Gastroesophageal sphincter (tissue), 3 donors: ENCODE measurements around the gene MT1X.

Experiments used
- EP300 ChIP-seq: sonication (generic); formaldehyde crosslinking; IDR thresholded peaks from one replicate; pipeline ENCODE4 v1.6.1; 2017; ENCODE audit warnings: antibody characterized with exemption, mild to moderate bottlenecking
- POLR2A ChIP-seq, 2 donors: fragments of 450-650 bp; IDR thresholded peaks; one replicate each; pipeline ENCODE4 v1.6.1; 2017; ENCODE audit warnings: antibody characterized with exemption in 2 of 2, mild to moderate bottlenecking in 2 of 2, moderate library complexity in 1 of 2
- POLR2AphosphoS5 ChIP-seq: sonication (generic); formaldehyde crosslinking; IDR thresholded peaks from one replicate; pipeline ENCODE4 v1.6.1; 2017; ENCODE audit warnings: antibody characterized with exemption
- TF ChIP-seq, protein P1 (sequence below), 4 experiments: fragments of 200-600 bp in 2 of 4; fragments of 450-650 bp in 2 of 4; sonication (generic) in 1 of 4; IDR thresholded peaks; one replicate each; pipeline ENCODE4 v1.5.1; 2017 to 2019; ENCODE audit warnings: antibody characterized with exemption in 4 of 4, mild to moderate bottlenecking in 2 of 4, moderate library complexity in 2 of 4

DNA sequence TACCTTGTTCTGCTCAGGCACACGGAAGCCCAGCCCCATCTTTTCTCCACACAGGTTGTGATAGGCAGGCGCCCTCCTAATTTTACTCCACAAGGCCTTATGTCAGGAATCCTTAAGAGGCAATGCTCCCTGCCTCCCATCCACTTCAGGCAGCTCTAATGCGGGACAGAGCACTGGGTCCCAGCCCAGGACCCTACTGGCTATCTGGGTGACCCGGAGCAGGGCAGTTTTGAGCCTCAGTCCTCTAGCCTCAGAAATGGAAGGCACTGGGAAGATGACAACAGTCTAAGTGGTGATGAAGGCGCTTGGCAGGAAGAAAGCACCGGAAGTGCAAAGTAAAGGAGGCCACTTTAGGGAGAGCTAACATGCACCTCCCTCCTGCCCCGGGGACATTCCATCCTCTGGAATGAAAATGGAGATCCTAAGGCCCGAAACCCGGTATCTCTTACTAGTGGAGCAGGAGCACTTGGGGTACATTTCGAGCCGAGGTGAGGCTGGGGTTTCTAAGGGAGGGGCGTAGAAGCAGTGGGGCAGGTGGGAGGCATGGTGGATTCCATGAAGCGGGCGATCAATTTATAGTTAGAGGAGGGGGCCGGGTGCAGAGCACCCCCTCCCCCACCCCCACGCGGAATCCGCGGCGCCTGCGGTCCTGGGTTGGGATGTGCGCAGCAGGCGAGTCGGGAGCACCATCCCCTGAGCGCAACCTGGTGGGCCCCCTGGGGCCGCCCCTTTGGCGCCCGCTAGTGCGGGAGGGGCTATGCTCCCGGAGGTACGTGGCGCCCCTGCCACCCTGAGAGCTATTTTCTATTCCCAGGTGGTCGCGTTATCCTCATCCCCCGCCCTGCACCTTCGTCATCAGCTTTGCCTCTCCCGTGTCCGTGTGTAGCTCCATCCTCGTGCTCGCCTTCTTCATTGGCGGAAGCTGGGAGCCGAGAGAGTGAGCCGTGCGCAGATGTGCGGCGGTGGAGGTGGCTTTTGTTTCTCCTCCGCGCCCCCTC, 19.6 kb upstream of the MT1X start:
- TF ChIP-seq, protein P1, sequence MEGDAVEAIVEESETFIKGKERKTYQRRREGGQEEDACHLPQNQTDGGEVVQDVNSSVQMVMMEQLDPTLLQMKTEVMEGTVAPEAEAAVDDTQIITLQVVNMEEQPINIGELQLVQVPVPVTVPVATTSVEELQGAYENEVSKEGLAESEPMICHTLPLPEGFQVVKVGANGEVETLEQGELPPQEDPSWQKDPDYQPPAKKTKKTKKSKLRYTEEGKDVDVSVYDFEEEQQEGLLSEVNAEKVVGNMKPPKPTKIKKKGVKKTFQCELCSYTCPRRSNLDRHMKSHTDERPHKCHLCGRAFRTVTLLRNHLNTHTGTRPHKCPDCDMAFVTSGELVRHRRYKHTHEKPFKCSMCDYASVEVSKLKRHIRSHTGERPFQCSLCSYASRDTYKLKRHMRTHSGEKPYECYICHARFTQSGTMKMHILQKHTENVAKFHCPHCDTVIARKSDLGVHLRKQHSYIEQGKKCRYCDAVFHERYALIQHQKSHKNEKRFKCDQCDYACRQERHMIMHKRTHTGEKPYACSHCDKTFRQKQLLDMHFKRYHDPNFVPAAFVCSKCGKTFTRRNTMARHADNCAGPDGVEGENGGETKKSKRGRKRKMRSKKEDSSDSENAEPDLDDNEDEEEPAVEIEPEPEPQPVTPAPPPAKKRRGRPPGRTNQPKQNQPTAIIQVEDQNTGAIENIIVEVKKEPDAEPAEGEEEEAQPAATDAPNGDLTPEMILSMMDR (IDR thresholded peaks at IDR 0.05): no peak
- TF ChIP-seq EP300 (no peak), POLR2A (IDR thresholded peaks at IDR 0.05) (no peak), POLR2AphosphoS5 (no peak)
